ENCODE measurements around the gene NKD1. TPM values are rescaled to one million over a fixed set of nuclear protein-coding genes. Genes with fewer than 3 reads are reported as not detected.

NKD1 gene
- total and polyA plus RNA-seq, 4 donors: 2.3 to 14.1 (median 8.0) TPM

GRCh38 chr16:50642349-50642748, 94.2 kb downstream of the NKD1 start:
- no peak for DNase-seq
- Histone ChIP-seq H3K9me3 (ENCODE audit: control insufficient read depth in 4 of 4, insufficient read depth in 3 of 4, low read length in 3 of 4) (peaks cover 0 to 4% (median 0%) of the 10 kb centered on the region in 4 donors), H3K27me3 (ENCODE audit: control insufficient read depth in 3 of 3, insufficient read depth in 3 of 3, low read length in 2 of 3) (no peaks in the 10 kb centered on the region), H3K4me3 (no peak overlapping the region), H3K9ac (ENCODE audit: insufficient read depth in 1 of 2, low read length in 2 of 2) (no peak overlapping the region), H3K36me3 (ENCODE audit: control insufficient read depth in 4 of 4, insufficient read depth in 4 of 4, low read length in 4 of 4) (peaks cover 0 to 21% (median 5%) of the 10 kb centered on the region in 4 donors), H3K27ac (ENCODE audit: low read depth in 1 of 2, low read length in 1 of 2) (no peak overlapping the region), H3K4me1 (ENCODE audit: control insufficient read depth in 5 of 5, insufficient read depth in 5 of 5, low read length in 5 of 5) (peaks cover 0 to 34% (median 14%) of the 10 kb centered on the region in 5 donors)
- 95 to 98% methylated on average over 5 of the region's 5 CpGs for WGBS, 2 donors
- TF ChIP-seq CTCF (IDR thresholded peaks at IDR 0.05; ENCODE audit: control extremely low read depth, extremely low read depth): no peak
- no peak for ATAC-seq (ENCODE audit: insufficient read depth, low FRiP score)

DNA sequence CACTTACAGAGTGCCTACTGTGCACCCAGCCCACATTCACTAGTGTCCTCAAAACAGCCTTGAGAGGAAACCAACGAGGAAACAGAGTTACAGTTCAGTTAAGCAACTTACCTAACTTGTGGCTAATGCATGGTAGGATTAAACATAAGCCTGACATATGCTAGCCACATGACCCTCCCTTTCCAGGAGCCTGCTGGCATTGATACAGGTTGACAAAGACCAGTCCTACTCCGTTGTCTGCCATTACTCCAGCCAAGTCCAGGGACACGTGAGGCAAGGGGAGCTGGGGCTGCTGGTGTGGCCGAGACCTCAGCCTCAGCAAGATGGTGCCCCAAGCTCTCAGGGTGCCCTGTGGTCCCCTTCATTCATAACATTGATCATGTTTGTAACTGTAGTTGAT, 95.0 kb downstream of the NKD1 start:
- DNase-seq (no peak), ATAC-seq (ENCODE audit: insufficient read depth, low FRiP score) (no peak)
- Histone ChIP-seq H3K36me3 (ENCODE audit: control insufficient read depth in 4 of 4, insufficient read depth in 4 of 4, low read length in 4 of 4) (peaks cover 0 to 21% (median 5%) of the 10 kb centered on the region in 4 donors), H3K4me1 (ENCODE audit: control insufficient read depth in 5 of 5, insufficient read depth in 5 of 5, low read length in 5 of 5) (peaks cover 0 to 34% (median 14%) of the 10 kb centered on the region in 5 donors), H3K4me3 (no peak overlapping the region), H3K9me3 (ENCODE audit: control insufficient read depth in 4 of 4, insufficient read depth in 3 of 4, low read length in 3 of 4) (peaks cover 0 to 4% (median 0%) of the 10 kb centered on the region in 4 donors), H3K27ac (ENCODE audit: low read depth in 1 of 2, low read length in 1 of 2) (no peak overlapping the region), H3K27me3 (ENCODE audit: control insufficient read depth in 3 of 3, insufficient read depth in 3 of 3, low read length in 2 of 3) (no peaks in the 10 kb centered on the region), H3K9ac (ENCODE audit: insufficient read depth in 1 of 2, low read length in 2 of 2) (no peak overlapping the region)
- 64 to 77% methylated on average over 4 of the region's 4 CpGs for WGBS, 2 donors
- TF ChIP-seq CTCF (IDR thresholded peaks at IDR 0.05; ENCODE audit: control extremely low read depth, extremely low read depth): no peak

- Histone ChIP-seq H3K9me3 (ENCODE audit: control insufficient read depth in 4 of 4, insufficient read depth in 3 of 4, low read length in 3 of 4) (peaks cover 0 to 4% (median 0%) of the 10 kb centered on the region in 4 donors), H3K36me3 (ENCODE audit: control insufficient read depth in 4 of 4, insufficient read depth in 4 of 4, low read length in 4 of 4) (peaks cover 0 to 27% (median 5%) of the 10 kb centered on the region in 4 donors), H3K27ac (ENCODE audit: low read depth in 1 of 2, low read length in 1 of 2) (no peak overlapping the region), H3K4me1 (ENCODE audit: control insufficient read depth in 5 of 5, insufficient read depth in 5 of 5, low read length in 5 of 5) (peaks cover 0 to 34% (median 14%) of the 10 kb centered on the region in 5 donors), H3K27me3 (ENCODE audit: control insufficient read depth in 3 of 3, insufficient read depth in 3 of 3, low read length in 2 of 3) (no peaks in the 10 kb centered on the region), H3K4me3 (no peak overlapping the region), H3K9ac (ENCODE audit: insufficient read depth in 1 of 2, low read length in 2 of 2) (no peak overlapping the region)
- TF ChIP-seq CTCF (IDR thresholded peaks at IDR 0.05; ENCODE audit: control extremely low read depth, extremely low read depth): no peak
- peak; percentile 4 for ATAC-seq (ENCODE audit: insufficient read depth, low FRiP score)
- DNase-seq: no peak
- WGBS, 2 donors: 88 to 93% methylated on average over 5 of the region's 5 CpGs
Measured at GRCh38 chr16:50644245-50644644, 96.0 kb downstream of the NKD1 start.

- Histone ChIP-seq H3K9ac (ENCODE audit: insufficient read depth in 1 of 2, low read length in 2 of 2) (no peak overlapping the region), H3K27ac (ENCODE audit: low read depth in 1 of 2, low read length in 1 of 2) (no peak overlapping the region), H3K27me3 (ENCODE audit: control insufficient read depth in 3 of 3, insufficient read depth in 3 of 3, low read length in 2 of 3) (no peaks in the 10 kb centered on the region), H3K4me3 (no peak overlapping the region), H3K9me3 (ENCODE audit: control insufficient read depth in 4 of 4, insufficient read depth in 3 of 4, low read length in 3 of 4) (peaks cover 0 to 4% (median 0%) of the 10 kb centered on the region in 4 donors), H3K36me3 (ENCODE audit: control insufficient read depth in 4 of 4, insufficient read depth in 4 of 4, low read length in 4 of 4) (peaks cover 0 to 29% (median 5%) of the 10 kb centered on the region in 4 donors), H3K4me1 (ENCODE audit: control insufficient read depth in 5 of 5, insufficient read depth in 5 of 5, low read length in 5 of 5) (peaks cover 0 to 32% (median 14%) of the 10 kb centered on the region in 5 donors)
- 47 to 55% methylated on average over 6 of the region's 6 CpGs for WGBS, 2 donors
- TF ChIP-seq CTCF (IDR thresholded peaks at IDR 0.05; ENCODE audit: control extremely low read depth, extremely low read depth): no peak
- peak; percentile 44 to 78 (median 66) for DNase-seq
- ATAC-seq (ENCODE audit: insufficient read depth, low FRiP score): no peak
Measured at GRCh38 chr16:50644729-50645128, 96.5 kb downstream of the NKD1 start.

All from lung (tissue), 12 donors.